NCI-H345 (cell line): ENCODE measurements around the gene HDAC11.

ENCODE experiments used
- DNase-seq: peaks from one replicate; lab custom pipeline; 2025; lab: John Stamatoyannopoulos, UW

HDAC11 gene

DNA sequence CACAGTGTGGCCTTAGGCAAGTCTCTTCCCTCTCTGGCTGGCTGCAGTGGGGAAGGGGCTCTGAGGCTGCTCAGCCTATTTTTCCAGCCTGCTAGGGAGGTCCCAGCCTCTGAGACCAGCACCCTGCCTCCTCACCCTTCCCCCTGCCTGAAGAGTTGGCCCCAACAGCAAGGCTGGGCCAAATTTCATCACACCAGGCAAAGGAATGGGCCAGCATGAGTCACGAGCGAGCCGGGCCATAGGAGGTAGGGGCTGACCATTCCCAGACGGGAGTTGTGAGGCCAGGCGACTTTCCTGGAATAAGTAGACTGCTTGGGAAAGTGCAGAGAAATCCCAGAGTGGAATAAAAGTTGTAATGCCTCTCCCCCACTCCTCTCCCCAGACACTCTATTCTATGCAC is 63.1 kb downstream of the HDAC11 start:
- DNase-seq = no peak

GRCh38 chr3:13544293-13544831 is 64.3 kb downstream of the HDAC11 start:
- no peak for DNase-seq

- DNase-seq = no peak
Measured at GRCh38 chr3:13544951-13545651, 65.0 kb downstream of the HDAC11 start.

DNA sequence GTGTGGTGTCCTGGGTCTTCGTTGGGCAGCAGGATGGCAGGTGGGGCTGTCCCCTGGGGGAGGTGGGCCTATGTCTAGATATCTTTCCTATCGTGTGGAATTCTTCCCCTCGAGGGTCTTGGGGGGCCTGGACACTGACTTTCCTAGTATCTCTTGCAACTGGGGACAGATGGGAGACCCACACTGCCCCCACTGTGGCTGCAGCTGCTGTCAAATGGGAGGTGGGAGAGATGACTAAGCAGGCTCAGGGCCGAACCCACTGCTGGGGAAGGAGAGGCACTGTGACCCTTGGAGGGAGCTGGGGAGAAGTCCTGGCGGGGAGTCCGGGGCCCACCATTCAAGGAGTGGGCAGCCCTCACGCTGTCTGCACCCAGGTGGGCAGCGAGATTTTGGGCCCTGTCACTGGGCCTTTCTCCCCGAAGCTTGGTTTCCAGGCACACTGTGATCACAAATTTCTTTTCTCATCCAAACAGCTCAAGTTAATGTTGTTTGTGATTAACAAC is 65.9 kb downstream of the HDAC11 start:
- no peak for DNase-seq

DNA sequence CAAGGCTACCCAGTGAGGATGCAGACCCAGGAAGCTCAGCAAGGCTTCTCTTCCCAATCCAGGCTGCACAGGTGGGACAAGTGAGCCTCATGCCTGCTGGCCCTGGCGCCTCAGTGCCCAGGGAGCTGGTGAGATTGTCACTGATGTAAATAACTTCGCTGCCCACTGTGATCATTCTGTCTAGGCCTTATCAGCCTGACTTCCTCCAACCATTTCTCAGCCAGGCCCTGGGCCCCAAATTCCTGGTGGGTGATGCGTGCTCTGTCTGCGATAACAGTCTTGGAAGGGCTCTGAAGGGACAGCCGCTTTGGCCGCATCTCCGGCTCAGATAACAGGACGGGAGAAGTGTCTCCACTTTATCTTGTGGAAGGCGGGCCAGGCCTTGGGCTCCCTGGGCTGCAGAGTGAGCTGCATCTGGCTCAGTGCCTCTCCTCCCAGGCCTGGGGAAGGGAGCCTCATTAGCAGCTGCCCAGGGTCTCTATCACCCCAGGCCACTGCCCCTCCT is 66.6 kb downstream of the HDAC11 start:
- no peak for DNase-seq

DNA sequence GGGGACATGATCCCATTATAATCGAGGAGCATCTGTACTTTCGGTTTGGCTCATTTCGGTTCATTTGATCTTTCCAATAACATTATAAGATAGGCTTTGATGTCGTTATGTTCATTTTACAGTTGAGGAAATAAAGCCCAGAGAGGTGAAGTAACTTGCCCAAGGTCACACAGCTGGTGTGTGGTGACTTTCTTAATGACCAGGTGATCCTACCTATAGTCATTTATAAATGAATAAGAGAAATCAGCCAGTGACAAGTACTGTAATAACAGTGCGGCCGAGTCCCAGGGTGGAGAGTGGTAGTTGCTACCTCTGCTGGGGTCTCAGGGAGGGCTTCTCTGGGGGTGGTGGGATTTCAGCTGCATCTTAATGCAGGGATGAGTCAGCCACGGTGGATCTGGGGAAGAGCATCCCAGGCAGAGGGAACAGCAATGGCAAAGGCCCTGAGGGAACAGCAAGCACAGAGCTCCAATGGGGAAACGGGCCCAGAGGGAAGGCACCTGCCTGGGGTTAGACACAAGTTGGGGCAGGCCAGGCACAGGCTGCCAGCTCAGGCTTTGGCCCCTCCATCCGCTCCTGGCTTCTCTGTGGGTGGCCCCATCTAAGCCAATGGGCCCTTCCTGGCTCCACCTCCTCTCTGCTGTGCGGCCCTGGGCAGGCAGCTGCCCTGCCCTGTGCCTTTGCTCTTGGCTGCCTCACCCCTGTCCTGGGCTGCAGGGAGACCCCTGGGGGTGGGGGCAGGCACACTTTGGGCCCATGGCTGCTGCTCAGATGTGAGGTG is 67.7 kb downstream of the HDAC11 start:
- DNase-seq = no peak

- DNase-seq = peak; percentile 10
Measured at GRCh38 chr3:13548696-13549622, 68.9 kb downstream of the HDAC11 start, which contains the start of gene FBLN2. TSS of gene FBLN2 (plus strand) at chr3:13549125. CDS start at chr3:13570356, 21,231 bp downstream.

- no peak for DNase-seq
Measured at GRCh38 chr3:13549623-13550422, 69.7 kb downstream of the HDAC11 start.

DNA sequence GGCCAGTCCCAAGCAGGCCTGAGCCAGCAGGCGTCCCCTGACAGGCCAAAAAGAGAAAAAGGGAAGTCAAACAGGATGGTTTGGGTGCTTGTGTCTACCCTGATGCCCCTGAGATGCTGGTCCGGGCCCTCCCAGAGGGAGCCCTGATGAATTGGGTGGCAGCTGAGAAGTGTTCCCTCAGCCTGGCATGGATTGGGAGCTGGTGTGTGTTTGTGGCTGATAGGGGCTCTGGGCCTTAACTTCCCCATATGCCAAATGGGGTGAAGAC is 70.3 kb downstream of the HDAC11 start:
- no peak for DNase-seq

GRCh38 chr3:13550791-13551360 is 70.8 kb downstream of the HDAC11 start:
- no peak for DNase-seq

GRCh38 chr3:13552857-13553652 is 72.9 kb downstream of the HDAC11 start:
- no peak for DNase-seq

- no peak for DNase-seq
Measured at GRCh38 chr3:13553686-13554085, 73.6 kb downstream of the HDAC11 start.

GRCh38 chr3:13555753-13556152 is 75.6 kb downstream of the HDAC11 start:
- no peak for DNase-seq
